Stimulated activated CD8-positive, alpha-beta memory T cell treated with anti-CD3 and anti-CD28 coated beads, Interleukin-4, amount 100 ng/mL, for 1 hour (primary cell): ENCODE results near the gene AZI2.

Source experiments
- DNase-seq, 2 donors: peaks; one replicate each; pipeline ENCODE4 v3.0.0-alpha.2; 2020; ENCODE audit warnings: low read depth in 2 of 2, low spot score in 1 of 2

AZI2 gene, protein sequence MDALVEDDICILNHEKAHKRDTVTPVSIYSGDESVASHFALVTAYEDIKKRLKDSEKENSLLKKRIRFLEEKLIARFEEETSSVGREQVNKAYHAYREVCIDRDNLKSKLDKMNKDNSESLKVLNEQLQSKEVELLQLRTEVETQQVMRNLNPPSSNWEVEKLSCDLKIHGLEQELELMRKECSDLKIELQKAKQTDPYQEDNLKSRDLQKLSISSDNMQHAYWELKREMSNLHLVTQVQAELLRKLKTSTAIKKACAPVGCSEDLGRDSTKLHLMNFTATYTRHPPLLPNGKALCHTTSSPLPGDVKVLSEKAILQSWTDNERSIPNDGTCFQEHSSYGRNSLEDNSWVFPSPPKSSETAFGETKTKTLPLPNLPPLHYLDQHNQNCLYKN

DNA sequence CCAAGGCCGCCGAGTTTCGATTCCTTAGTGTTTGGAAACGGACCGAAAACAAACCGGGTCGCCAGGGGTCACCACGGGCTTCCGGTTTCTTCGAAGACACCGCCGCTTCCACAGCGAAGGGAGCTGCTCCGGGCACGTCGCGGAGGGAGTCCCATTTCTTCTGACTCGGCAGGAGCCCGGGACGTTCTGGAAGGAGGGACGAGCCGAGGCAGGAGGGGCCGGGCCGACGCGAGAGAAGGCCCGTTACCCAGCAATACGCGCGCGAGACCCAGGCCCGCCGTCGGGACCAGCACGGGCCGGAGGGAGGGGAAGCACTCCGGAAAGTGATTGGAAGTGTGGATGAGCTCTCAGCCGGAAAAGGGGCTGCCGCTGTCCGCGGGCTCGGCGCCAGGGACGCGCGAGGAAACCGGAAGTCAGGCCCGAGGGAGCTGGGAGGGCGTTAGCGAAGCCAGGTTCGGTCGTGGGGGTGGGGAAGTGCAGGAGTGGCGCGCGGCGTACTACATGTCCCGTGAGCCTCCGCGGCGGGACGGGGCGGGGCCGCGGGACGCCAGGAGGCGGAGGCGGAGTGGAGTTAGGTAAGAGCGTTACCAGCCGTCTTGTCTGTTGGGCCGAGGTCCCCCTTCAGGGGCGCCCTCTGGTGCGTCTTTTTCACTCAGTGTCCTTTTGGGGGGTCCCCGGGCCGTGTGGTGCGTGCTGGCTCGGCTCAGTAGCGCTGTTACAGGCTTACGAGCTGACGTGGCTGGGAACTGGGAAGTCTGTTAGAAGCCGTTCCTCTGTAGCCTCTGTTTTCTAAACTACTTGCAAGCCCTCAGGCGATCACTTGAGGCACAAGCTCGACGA, at the start of gene AZI2, which contains the start of gene ZCWPW2:
Gene AZI2 (minus strand): TSS at position 196 of the 840 bp plus-strand sequence. CDS start 8,207 bp downstream, outside the sequence.
Gene ZCWPW2 (plus strand): TSS at position 93 of the 840 bp plus-strand sequence. CDS start 64,348 bp downstream, outside the sequence.
- peak; percentile 78 to 83 for DNase-seq

DNA sequence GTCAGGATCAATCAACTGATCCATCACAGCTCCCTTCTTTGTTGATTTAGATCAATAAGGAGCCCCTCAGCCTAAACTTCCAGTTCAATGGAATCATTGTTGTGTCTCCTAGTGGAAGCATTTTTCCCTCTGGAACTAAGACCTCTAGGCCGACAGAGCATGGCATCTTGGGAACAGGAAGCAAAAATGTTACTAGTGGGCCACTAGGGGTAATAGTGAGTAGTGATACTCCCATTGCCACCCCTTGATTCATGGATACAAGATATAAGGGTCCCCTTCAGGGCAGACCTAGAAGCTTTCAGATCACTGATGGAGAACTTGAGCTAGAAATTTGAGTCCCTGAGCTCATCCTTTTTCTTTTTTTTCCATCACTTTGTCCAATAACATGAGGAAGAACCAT, 40.4 kb upstream of the AZI2 start:
- no peak for DNase-seq

DNA sequence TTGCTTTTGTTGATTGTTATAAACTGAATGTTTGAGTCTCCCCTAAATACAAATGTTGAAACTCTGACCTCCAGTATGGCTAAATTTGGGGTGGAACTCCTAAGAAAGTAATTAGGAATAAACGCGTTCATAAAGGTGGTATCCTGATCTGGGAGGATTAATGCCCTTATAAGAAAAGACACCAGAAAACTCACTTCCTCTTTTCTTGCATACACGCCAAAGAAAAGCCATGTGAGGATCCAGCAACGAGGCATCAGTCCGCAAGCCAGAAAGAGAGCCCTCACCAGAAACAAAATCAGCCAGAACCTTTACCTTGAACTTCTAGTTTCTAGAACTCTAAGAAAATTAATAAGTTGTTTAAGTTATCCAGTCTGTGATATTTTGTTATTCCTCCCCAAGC, 37.4 kb upstream of the AZI2 start:
- no peak for DNase-seq

DNA sequence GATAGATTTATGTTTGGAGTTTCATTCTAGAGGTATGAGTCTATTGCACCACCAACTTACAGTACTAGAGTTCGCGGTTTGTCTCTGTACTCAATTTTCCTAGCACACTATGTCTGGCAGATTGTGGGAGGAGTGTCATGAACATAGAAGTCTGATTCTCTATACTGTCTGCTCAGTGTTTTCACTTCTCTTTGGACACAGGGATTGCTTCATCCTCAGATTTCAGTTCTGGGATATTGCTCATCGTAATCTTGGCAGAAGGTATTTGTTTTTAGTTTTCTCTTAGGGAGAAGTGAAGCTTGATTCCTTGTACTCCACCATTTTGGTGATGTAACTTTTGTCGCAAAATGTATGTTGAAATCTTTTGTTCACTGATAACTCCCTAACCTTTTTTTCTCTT, 27.8 kb upstream of the AZI2 start:
- no peak for DNase-seq

DNA sequence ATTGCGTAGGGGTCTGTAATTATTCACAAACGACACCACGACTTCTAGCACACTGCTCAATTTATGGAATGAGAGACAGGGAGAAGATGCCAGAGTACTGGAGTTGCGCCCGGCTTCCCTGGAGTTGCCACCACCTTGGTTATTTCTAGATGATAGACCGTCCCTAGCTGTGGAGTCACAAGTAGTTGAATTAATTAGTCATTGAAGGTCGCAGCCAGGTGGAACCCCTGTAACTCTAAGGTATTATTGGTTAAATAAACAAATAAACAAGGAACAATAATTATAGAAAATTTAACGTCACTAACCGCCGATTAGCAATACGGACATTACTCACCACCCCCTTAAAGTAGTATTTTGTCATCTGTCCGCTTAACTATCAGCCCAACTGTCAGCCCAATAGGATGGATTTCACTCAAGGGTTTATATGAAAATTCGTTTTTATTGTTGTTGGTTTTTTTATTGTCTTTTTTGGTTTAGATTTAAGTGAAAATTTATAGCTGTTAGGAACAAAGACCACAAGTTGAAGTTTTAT, 911 bp upstream of the AZI2 start:
- DNase-seq, result no peak

DNA sequence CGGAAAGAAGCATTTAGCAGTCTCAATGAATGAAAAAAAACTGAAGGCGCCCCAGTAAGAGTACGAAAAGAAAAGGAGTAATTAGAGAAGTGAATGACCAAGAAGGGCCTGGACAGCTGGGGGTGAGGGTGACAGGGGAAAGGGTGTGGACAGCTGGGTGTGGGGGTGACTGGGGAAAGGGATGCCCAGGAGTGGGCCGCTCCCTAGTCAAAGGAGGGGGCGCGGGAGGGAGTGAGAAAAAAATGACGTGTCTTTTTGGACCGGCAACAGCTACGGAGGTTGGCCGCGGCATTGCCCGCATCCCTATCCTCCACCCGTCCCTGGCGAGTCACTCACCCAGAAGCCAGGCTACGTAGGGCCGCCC, 377 bp downstream of the AZI2 start:
- DNase-seq, result no peak

DNA sequence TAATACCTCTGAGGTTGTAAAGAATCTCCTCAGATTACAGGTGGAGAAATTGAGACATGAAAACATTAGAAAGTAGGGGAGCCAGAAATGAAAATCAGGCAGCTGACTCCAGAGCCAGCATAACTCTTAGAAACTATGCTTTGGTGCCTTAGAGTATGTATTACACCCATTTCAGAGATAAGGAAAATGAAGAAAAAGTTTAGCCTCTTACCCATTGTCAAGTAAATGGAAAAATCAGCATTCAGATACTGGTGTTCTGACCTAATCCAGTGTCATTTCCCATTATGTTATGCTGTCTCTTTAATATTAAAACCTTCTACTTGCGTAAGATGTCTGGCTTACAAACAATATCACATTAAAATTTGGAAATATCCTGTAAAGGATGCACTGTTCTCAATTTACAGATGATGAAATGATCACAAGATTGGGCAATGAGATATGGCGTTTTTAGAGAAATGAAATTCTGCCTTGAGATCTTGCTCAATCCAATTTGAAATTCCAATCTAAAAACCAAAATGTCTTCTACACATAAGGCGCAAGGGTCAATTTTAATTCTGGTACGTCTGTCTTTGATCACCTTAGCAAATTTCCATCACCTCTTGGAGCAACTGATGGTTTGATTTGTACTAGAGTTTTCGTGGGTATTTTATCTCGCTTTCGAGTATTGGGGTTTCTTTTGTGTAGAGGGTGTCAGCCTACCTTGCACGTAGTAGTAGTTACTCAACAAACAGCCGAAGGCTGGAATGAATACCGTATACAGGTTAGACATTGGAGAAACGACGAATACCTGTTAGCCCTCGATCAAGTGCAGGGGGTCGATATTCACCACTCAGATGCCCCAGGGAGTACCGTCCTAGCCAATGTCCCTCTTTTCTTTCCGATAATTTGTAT, 1.0 kb downstream of the AZI2 start:
- no peak for DNase-seq

DNA sequence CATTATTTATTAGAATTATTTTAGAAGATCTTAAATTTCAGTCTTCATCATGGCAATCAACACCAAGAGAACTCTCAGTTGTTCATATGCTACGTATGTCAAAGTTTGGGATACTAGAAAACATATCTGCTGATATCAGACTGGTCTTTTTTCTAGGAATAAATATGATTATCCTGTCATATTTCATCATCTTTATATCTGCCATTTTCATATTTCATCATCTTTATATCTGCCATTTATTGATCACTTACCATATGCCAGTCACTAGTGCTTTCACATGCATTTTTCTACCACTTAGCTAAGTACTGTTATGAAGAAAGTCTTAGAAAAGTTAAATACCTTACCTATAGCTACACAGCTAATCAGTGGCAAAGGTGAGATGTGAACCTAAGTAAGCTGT, 2.9 kb downstream of the AZI2 start:
- no peak for DNase-seq

DNA sequence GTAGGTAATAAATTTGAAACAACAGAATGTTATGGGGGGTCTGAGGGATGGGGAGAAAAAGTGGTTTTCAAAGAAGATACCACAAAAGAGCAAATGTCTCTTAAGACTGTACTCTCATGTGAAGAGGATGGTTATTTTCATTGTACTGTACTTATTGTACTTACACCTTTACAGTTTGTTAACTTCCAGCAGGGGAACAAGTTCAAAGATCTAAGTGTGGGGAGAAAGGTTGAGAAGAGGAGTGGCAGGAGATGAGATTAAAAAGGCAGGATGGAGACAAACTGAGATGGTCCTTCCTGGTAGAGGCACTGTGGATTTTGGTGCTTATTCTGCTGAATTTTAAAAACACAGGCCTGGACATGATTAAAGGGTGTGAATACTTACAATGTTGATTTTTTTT, 5.5 kb downstream of the AZI2 start:
- DNase-seq, result no peak

DNA sequence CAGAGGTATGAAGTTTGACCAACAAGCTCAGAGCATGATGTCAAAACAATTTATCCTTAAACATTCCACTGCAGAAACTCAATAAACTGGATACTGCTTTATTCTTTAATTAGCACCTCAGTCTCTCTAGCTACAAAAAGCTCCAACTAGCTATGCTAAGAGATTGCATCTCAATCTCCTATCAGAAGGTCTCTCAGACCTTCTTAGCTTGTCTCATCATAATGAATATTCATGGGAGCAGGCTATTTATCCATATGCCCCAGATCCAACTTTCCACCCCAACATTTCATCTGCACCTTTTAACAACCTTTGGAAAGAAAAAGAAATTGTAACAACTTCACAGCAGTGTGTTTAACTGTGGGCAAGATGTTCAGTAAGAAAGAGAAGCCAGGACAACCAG, 11.4 kb downstream of the AZI2 start:
- no peak for DNase-seq

DNA sequence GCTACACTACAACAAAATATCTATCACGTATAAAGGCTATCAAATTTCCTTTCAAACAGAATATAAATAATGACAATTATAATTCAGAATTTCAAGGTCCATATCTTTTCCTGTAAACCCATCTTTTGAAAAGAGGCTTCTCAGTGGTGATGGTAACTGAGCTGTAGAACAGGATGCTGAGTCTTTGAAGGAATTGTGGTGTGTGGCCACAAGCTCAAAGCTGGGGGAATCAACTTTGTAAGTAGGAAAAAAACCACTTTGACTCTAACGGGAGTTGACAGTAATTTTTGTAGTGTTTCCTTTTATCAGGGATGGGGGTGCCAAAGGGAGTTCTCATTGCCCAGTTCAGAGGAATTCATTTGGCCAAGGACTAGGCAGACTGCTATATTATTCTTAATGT, 13.4 kb downstream of the AZI2 start:
- no peak for DNase-seq

DNA sequence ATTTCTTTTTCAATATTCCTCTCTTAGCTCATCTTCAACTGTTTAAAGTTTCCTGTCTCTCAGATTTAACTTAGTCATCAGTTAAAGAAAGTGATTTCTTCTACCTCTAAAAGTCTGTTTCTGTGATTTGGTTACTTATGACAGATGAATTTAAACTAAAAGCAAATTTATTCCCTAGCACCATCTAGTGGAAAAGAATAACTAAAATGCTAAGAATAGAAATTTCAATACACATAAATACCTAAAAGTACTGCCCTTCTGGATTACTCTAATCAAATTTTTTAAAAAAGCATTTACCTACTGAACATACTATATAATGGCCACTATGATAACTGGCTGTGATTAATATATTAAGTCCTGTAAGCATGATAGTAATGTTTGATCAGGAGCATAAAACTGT, 14.1 kb downstream of the AZI2 start:
- no peak for DNase-seq

DNA sequence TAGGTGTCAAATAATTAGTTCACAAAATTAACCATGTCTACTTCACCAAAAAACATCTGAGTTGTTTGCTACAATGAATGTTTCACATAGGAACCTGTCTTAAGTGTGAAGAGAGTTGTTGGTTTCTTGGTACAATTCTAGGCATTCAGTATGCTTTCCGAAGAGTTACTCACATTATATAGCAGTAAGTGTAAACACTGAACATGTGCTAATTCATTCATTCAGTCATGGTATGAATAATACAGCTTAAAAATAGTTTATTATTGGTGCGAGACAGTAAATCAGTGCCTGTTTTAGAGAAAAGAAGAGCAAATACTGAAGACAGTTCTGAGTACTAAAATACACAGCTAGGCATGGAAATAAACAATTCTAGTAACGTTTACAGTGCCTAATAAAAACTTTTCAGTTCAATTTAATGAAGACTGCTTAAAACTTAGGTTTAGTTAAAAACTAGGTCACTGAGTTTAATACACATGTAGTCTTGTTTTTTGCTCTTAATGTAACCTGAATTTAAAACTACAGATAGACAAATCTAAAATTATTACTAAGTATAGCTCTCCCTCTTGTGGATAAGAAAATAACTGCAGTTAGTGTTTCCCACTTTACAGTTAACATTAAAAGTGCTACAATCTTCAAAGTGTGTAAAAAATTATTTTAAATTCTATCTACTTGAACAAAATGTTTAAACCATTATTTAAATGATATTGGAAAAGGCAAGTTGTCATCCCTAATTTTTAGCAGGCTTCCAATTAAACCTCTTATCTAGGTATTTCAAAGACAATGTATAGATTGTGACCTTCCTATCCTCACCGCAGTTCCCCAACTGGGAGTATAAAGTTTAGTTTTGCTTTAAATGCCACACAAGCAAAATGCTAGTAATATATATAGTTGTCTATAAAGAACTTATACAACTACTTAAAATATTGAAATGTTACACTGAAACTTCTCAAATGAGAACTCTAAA, 20.2 kb downstream of the AZI2 start:
- no peak for DNase-seq

DNA sequence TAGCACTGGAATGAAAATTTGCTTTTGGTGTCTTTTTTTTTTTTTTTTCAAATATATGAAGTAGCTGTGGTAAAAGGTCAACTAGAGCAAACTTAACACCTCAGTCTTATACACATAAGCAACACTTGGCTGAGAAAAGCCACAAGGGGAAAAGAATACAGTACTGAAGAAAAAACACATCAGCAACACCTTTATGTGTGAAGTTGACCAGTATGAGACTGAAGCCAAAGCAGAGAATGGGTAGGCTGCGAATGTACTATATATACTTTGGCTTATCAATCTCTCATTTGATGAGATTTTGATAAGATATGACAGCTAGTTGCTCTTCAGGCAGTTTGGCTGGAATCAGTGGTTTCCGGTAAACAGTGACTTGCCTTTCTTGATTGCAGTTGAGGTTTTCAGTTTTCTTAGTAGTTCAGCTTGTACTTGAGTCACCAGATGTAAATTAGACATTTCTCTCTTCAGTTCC, 22.1 kb downstream of the AZI2 start:
- no peak for DNase-seq

DNA sequence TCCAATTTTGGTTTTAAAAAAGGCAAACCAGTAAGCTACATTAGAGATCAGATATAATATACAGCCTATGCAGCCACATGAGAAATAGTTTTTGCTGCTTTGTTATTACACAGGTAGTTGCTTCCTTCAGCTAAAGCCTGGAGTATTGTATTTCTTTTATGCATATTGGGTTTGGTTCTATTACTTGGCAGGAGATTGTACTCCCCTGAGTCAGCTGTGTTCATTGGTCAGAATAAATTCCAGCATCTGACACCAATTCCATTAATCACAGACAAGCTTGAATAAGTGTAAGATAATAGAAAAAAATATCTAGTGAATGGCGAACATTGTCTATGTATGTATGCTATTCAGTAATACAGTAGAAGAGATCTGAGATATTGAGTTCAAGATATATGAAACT, 26.2 kb downstream of the AZI2 start:
- DNase-seq, result no peak

DNA sequence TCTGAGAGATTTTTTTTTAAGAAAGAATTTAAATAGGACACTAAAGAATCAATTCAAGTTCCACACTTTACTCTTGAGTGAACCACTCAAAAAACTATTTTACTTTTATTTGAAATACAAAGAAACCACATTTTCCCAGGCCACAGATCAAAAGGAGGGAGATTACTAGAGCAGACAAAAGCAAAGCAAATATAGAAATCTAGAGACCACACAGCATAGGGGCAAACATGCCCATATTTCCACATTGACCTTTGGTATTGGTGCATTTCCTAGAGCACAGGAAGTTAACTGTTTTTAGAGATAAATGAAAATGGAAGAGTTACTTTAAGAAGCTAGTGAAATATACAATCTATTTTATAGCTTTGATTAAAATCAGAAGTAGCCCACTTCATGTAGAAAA, 27.6 kb downstream of the AZI2 start:
- no peak for DNase-seq

DNA sequence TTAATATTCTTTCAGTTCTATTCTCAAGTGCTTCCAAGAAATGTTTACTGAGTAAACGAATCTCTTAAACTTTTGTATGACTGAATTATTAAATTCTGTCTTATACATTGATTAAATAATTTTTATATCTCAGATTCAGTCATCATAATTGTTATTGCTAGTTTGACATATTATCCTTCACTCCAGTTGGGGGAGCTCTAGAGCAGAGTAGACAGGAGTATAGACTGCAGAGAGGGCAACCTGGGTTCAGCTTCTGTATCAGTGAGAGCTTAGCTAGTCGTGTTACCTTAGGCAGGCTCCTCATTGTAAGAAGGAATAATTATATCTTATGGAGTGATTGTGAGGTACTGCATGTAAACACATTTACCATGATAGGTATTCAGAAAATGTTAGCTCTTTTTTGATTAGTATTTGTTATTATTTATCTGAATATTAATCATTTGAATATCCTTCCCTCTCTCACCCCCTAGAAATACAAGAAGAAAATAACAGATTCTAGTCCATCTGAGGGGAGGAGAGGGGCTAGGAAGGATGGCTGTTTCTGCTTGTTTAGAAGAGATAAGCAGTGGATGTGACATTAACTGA, 31.1 kb downstream of the AZI2 start:
- DNase-seq, result no peak

DNA sequence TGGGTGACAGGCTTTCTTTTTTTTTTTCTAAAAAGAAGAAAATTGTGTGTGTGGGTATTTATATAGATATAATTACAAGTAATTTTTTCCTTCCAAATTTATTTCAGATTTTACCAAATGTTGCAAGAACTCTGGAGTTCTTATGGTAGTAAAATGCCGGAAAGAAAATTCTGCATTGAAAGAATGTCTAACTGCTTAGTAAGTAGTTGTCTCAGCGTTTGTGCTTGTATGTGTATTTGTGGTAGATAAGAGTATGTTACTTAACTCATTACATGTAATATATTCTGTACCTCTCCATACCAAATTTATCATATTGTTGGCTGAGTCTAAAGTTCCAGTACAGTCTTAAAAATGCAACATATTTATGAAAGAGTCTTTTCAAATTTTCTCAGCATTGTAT, 32.4 kb downstream of the AZI2 start:
- DNase-seq, result no peak

DNA sequence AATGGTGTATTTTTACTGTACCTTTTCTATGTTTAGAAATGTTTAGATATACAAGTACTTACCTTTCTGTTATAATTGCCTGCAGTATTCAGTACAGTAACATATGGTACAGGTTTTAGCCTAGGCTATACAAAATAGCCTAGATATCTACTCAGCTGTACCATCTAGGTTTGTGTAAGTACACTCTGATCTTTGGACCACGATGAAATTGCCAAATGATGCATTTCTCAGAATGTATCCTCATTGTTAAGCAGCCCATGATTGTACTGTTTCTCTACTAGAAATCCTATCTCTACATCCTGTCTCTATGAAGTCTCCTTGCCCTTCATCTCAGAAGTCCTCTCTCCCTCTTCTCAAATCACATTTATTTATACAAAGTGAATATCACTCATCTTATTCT, 32.9 kb downstream of the AZI2 start:
- DNase-seq, result no peak
